Upper lobe of left lung (tissue), 4 donors: ENCODE measurements around the gene SIPA1.

Experiments used
- CTCF ChIP-seq, 6 experiments: fragments of 450-650 bp in 4 of 6; fragments of 200-600 bp in 2 of 6; sonication (generic) in 2 of 6; IDR thresholded peaks; one replicate each; pipeline ENCODE4 v1.5.1; 2016 to 2019; ENCODE audit warnings: antibody characterized with exemption in 6 of 6
- EP300 ChIP-seq, 4 donors: sonication (generic); formaldehyde crosslinking; IDR thresholded peaks; one replicate each; pipeline ENCODE4 v1.5.1; 2017; ENCODE audit warnings: antibody characterized with exemption in 4 of 4, control low read depth in 2 of 4

GRCh38 chr11:65621460-65621859 lies 16.4 kb upstream of the SIPA1 start:
- TF ChIP-seq CTCF (IDR thresholded peaks at IDR 0.05) (no peak), EP300 (IDR thresholded peaks at IDR 0.05) (no peak)
